WI38 (cell line): ENCODE measurements around the gene MYO3A.

Experiments
- H3K4me3 ChIP-seq: 2 replicates; pipeline ENCODE4 v1.5.1; 2011; ENCODE audit warnings: low read depth, mild to moderate bottlenecking, control low read depth, low read length
- CTCF ChIP-seq: IDR thresholded peaks from 2 replicates; pipeline ENCODE4 v1.5.1; 2012; ENCODE audit warnings: low read depth, mild to moderate bottlenecking, control low read depth, low read length

The MYO3A gene

GRCh38 chr10:25952857-25953256, 18.8 kb downstream of the MYO3A start:
- TF ChIP-seq CTCF, result no peak
- no peak overlapping the region for H3K4me3 ChIP-seq

GRCh38 chr10:25954851-25955250, 20.8 kb downstream of the MYO3A start:
- no peak for TF ChIP-seq CTCF
- no peak overlapping the region for H3K4me3 ChIP-seq

- TF ChIP-seq CTCF, result no peak
- H3K4me3 ChIP-seq, result no peak overlapping the region
These were observed 25.7 kb downstream of the MYO3A start for GRCh38 chr10:25959540-25960232.

- no peak for TF ChIP-seq CTCF
- no peak overlapping the region for H3K4me3 ChIP-seq
These were observed 31.6 kb downstream of the MYO3A start for GRCh38 chr10:25965584-25965983.

- H3K4me3 ChIP-seq, result no peak overlapping the region
- no peak for TF ChIP-seq CTCF
These were observed 32.8 kb downstream of the MYO3A start for GRCh38 chr10:25966844-25967243.

GRCh38 chr10:25972631-25973030, 38.6 kb downstream of the MYO3A start:
- no peak overlapping the region for H3K4me3 ChIP-seq
- no peak for TF ChIP-seq CTCF

GRCh38 chr10:25974897-25975459, 40.9 kb downstream of the MYO3A start:
- TF ChIP-seq CTCF, result no peak

More at GRCh38 chr10:25974897-25975459, 40.9 kb downstream of the MYO3A start:
- H3K4me3 ChIP-seq, result no peak overlapping the region
